MCF 10A (cell line): ENCODE data around the gene VPS16. TPM values are rescaled to one million over a fixed set of nuclear protein-coding genes. Genes with fewer than 3 reads are reported as not detected.

Experiments
- BruUV-seq: library from RNA; stranded (reverse); fragments of 400-500 nt; replicated peaks from 2 replicates; lab custom pipeline; 2021; lab: Mats Ljungman, UMichigan
- CTCF ChIA-PET: fragments of 300-600 bp; sonication (Branson Sonifier 250); formaldehyde crosslinking; extraction: SDS; loops from one replicate; lab custom pipeline; 2021; ENCODE audit warnings: antibody characterized with exemption, inconsistent platforms; lab: Yijun Ruan, JAX
- POLR2A ChIA-PET: fragments of 300-600, 350-650 bp; sonication (Branson Sonifier 250); formaldehyde crosslinking; extraction: SDS; loops from one replicate; lab custom pipeline; 2020; ENCODE audit warnings: antibody characterized with exemption, inconsistent platforms; lab: Yijun Ruan, JAX
- DNase-seq: peaks from one replicate; pipeline ENCODE4 v3.0.0-alpha.2; 2018; ENCODE audit not compliant: unreplicated experiment
- H3K27ac Mint-ChIP-seq: one replicate; pipeline ENCODE4 v1.8.0; 2022; ENCODE audit warnings: mild to moderate bottlenecking, low read depth, mixed read lengths; ENCODE audit not compliant: unreplicated experiment
- H3K27me3 Mint-ChIP-seq: one replicate; pipeline ENCODE4 v1.8.0; 2022; ENCODE audit warnings: mixed read lengths; ENCODE audit not compliant: insufficient read depth, unreplicated experiment
- H3K36me3 Mint-ChIP-seq: one replicate; pipeline ENCODE4 v1.8.0; 2022; ENCODE audit warnings: mild to moderate bottlenecking, moderate library complexity, mixed read lengths; ENCODE audit not compliant: insufficient read depth, unreplicated experiment
- H3K4me1 Mint-ChIP-seq: one replicate; pipeline ENCODE4 v1.8.0; 2022; ENCODE audit warnings: mixed read lengths; ENCODE audit not compliant: insufficient read depth, unreplicated experiment
- H3K4me3 Mint-ChIP-seq: one replicate; pipeline ENCODE4 v1.8.0; 2022; ENCODE audit warnings: mild to moderate bottlenecking, moderate library complexity, mixed read lengths; ENCODE audit not compliant: unreplicated experiment
- H3K9me3 Mint-ChIP-seq: one replicate; pipeline ENCODE4 v1.8.0; 2022; ENCODE audit warnings: mixed read lengths; ENCODE audit not compliant: unreplicated experiment
- intact Hi-C: fragments of 100-400 bp; cut with micrococcal nuclease; formaldehyde crosslinking; loops from 2 replicates; pipeline ENCODE4 v1.14.1; 2022
- total RNA-seq: library from RNA; stranded (reverse); gene quantifications from 2 replicates; pipeline ENCODE4 v1.2.3, GENCODE V29; 2022
- TF ChIP-seq, protein P1 (sequence below): fragments of 200-600 bp; IDR thresholded peaks from one replicate; pipeline ENCODE4 v1.8.0; 2022; ENCODE audit warnings: antibody characterized with exemption, mild to moderate bottlenecking; ENCODE audit not compliant: unreplicated experiment

Gene VPS16
- total RNA-seq, 1 experiment from 2014 or later, result 32.6 TPM

GRCh38 chr20:2872459-2873009 lies 32.0 kb downstream of the VPS16 start:
- Mint-ChIP-seq H3K27ac (no peak overlapping the region), H3K9me3 (no peaks in the 10 kb centered on the region), H3K4me3 (peak overlapping the region; percentile 91), H3K4me1 (peaks cover 39% of the 10 kb centered on the region), H3K27me3 (no peaks in the 10 kb centered on the region), H3K36me3 (peaks cover 5% of the 10 kb centered on the region)
- TF ChIP-seq, protein P1, sequence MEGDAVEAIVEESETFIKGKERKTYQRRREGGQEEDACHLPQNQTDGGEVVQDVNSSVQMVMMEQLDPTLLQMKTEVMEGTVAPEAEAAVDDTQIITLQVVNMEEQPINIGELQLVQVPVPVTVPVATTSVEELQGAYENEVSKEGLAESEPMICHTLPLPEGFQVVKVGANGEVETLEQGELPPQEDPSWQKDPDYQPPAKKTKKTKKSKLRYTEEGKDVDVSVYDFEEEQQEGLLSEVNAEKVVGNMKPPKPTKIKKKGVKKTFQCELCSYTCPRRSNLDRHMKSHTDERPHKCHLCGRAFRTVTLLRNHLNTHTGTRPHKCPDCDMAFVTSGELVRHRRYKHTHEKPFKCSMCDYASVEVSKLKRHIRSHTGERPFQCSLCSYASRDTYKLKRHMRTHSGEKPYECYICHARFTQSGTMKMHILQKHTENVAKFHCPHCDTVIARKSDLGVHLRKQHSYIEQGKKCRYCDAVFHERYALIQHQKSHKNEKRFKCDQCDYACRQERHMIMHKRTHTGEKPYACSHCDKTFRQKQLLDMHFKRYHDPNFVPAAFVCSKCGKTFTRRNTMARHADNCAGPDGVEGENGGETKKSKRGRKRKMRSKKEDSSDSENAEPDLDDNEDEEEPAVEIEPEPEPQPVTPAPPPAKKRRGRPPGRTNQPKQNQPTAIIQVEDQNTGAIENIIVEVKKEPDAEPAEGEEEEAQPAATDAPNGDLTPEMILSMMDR, result no peak
- DNase-seq, result peak; percentile 54
- intact Hi-C loops, result loop anchor here (1.0 kb wide), 1 partner anchor 129 kb away; no protein-coding TSS in a partner anchor
- ChIA-PET CTCF (interaction anchor here (0.6 to 1.2 kb wide), 5 partner anchors 10 to 378 kb away, joined by 3 to 7 read pairs (median 3); no protein-coding TSS in a partner anchor), POLR2A (interaction anchor here (0.6 to 1.4 kb wide), 15 partner anchors 8 to 336 kb away, joined by 3 to 7 read pairs (median 3); partner anchors contain the start of genes ITPA and NOP56)
- BruUV-seq, result no TSS peak

- POLR2A ChIA-PET, result interaction anchor here (0.6 to 1.4 kb wide), 14 partner anchors 9 to 336 kb away, joined by 3 to 7 read pairs (median 3); partner anchors contain the start of genes ITPA and NOP56
Observed at GRCh38 chr20:2873010-2873746, 32.6 kb downstream of the VPS16 start, which contains the start of gene PTPRA. TSS of gene PTPRA (plus strand) at chr20:2873481. CDS start at chr20:2964278, 90,797 bp downstream.

DNA sequence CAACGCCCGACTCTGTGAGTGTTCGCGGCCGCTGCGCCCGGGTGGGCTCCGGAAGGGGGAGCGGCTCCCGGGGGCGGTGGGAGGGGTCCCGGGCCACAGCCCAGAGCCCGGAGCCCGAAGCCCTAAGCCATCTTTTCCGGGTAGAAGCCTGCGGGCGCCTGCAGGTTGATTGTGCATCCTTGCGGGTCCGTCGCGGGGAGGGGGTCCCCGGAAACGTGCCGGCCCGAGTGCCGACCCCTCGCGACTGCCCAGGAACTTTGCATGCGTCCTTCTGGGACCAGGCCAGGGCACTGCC lies 33.1 kb downstream of the VPS16 start:
- ChIA-PET CTCF (interaction anchor here (0.6 to 0.8 kb wide), 2 partner anchors 22 to 180 kb away, joined by 3 read pairs; no protein-coding TSS in a partner anchor), POLR2A (interaction anchor here (0.7 to 1.6 kb wide), 11 partner anchors 8 to 335 kb away, joined by 3 to 9 read pairs (median 6); partner anchors contain the start of genes IDH3B, ITPA, NOP56 and PCED1A)
- Mint-ChIP-seq H3K27ac (no peak overlapping the region), H3K9me3 (no peaks in the 10 kb centered on the region), H3K4me1 (peaks cover 40% of the 10 kb centered on the region), H3K27me3 (no peaks in the 10 kb centered on the region), H3K36me3 (peaks cover 5% of the 10 kb centered on the region), H3K4me3 (peak overlapping the region; percentile 91)
- no TSS peak for BruUV-seq
- intact Hi-C loops, result loop anchor here (1.0 kb wide), 1 partner anchor 128 kb away; no protein-coding TSS in a partner anchor
- TF ChIP-seq, protein P1, result no peak
- peak; percentile 38 for DNase-seq

More at GRCh38 chr20:2873010-2873746, 32.6 kb downstream of the VPS16 start, which contains the start of gene PTPRA:
- H3K4me1 Mint-ChIP-seq, result peaks cover 37% of the 10 kb centered on the region
- intact Hi-C loops, result loop anchor here (1.0 kb wide), 1 partner anchor 128 kb away; no protein-coding TSS in a partner anchor
- peaks cover 5% of the 10 kb centered on the region for H3K36me3 Mint-ChIP-seq
- TF ChIP-seq, protein P1, result no peak
- peak within 1 kb of the TSS; percentile 91 for H3K4me3 Mint-ChIP-seq
- TSS peak; percentile 37 for BruUV-seq
- no peaks in the 10 kb centered on the region for H3K9me3 Mint-ChIP-seq
- H3K27me3 Mint-ChIP-seq, result no peaks in the 10 kb centered on the region
- peak; percentile 89 for DNase-seq
- CTCF ChIA-PET, result interaction anchor here (0.6 to 1.2 kb wide), 6 partner anchors 11 to 379 kb away, joined by 3 to 7 read pairs (median 3); no protein-coding TSS in a partner anchor
- H3K27ac Mint-ChIP-seq, result peak within 1 kb of the TSS; percentile 23
